Ovary (tissue), 3 donors: ENCODE measurements around the gene FLNA.

Source experiments
- CTCF ChIP-seq, 3 donors: fragments of 450-650 bp in 2 of 3; fragments of 200-600 bp in 1 of 3; IDR thresholded peaks; one replicate each; pipeline versions ENCODE4 v1.5.1 to v1.8.0; 2016 to 2022; ENCODE audit warnings: antibody characterized with exemption in 3 of 3, mild to moderate bottlenecking in 1 of 3
- POLR2A ChIP-seq: fragments of 450-650 bp; IDR thresholded peaks from one replicate; pipeline ENCODE4 v1.6.1; 2017; ENCODE audit warnings: antibody characterized with exemption, mild to moderate bottlenecking, moderate library complexity
- donor health status: DM: no; HTN: no; CAD: no.

- TF ChIP-seq CTCF (IDR thresholded peaks at IDR 0.05): no peak
- peak; percentile 91 for TF ChIP-seq POLR2A
Observed at GRCh38 chrX:154378059-154378798, 3.8 kb upstream of the FLNA start.
